HFFc6 (cell line): ENCODE data around the gene NUB1. TPM values are rescaled to one million over a fixed set of nuclear protein-coding genes. Genes with fewer than 3 reads are reported as not detected.

Experiments
- DNase-seq: peaks from one replicate; pipeline ENCODE4 v3.0.0-alpha.2; 2018
- H3K27ac Mint-ChIP-seq: 2 replicates; pipeline ENCODE4 v1.8.0; 2020; ENCODE audit warnings: mild to moderate bottlenecking, mixed read lengths
- H3K27me3 Mint-ChIP-seq: 2 replicates; pipeline ENCODE4 v1.8.0; 2021; ENCODE audit warnings: mild to moderate bottlenecking, moderate library complexity, mixed read lengths; ENCODE audit not compliant: insufficient read depth
- H3K36me3 Mint-ChIP-seq: 2 replicates; pipeline ENCODE4 v1.8.0; 2021; ENCODE audit warnings: low read depth, mixed read lengths
- H3K4me1 Mint-ChIP-seq: 2 replicates; pipeline ENCODE4 v1.8.0; 2020; ENCODE audit warnings: low read depth, mixed read lengths
- H3K4me3 Mint-ChIP-seq: 2 replicates; pipeline ENCODE4 v1.8.0; 2020; ENCODE audit warnings: mild to moderate bottlenecking, moderate library complexity, mixed read lengths
- H3K9me3 Mint-ChIP-seq: 2 replicates; pipeline ENCODE4 v1.8.0; 2020; ENCODE audit warnings: mild to moderate bottlenecking, mixed read lengths
- total RNA-seq, 6 experiments: library from RNA; stranded (reverse); fragmentation: NEBNext Ultra II Directional; extraction: Animal tissue kit (Norgen Biotek cat#: 25700); gene quantifications; 2 replicates in 1 of 6; 3 replicates in 5 of 6; pipeline ENCODE4 v1.2.3, GENCODE V29; 2021
- TF ChIP-seq, protein P1 (sequence below): fragments of 200-600 bp; sonication (generic); IDR thresholded peaks from 2 replicates; pipeline ENCODE4 v1.5.0; 2021; ENCODE audit warnings: antibody characterized with exemption, mild to moderate bottlenecking

Gene NUB1
- total RNA-seq, 6 experiments from 2014 or later, result 30.6 to 37.8 (median 34.8) TPM

DNA sequence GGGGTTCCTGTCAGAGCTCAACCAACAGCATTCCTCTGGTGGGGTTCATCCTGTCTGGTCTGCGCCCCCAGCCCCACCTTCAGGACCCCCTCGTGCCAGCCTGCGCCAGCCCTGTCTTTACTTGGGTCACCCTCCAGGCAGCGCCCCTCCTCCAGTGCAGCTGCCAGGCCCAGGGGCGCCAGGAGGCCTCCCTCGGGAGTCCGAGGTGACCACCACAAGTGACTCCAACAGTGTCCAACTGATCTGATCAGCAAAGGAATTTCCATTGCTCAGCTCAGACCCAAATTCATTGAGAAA, 57.6 kb downstream of the NUB1 start:
- TF ChIP-seq, protein P1, sequence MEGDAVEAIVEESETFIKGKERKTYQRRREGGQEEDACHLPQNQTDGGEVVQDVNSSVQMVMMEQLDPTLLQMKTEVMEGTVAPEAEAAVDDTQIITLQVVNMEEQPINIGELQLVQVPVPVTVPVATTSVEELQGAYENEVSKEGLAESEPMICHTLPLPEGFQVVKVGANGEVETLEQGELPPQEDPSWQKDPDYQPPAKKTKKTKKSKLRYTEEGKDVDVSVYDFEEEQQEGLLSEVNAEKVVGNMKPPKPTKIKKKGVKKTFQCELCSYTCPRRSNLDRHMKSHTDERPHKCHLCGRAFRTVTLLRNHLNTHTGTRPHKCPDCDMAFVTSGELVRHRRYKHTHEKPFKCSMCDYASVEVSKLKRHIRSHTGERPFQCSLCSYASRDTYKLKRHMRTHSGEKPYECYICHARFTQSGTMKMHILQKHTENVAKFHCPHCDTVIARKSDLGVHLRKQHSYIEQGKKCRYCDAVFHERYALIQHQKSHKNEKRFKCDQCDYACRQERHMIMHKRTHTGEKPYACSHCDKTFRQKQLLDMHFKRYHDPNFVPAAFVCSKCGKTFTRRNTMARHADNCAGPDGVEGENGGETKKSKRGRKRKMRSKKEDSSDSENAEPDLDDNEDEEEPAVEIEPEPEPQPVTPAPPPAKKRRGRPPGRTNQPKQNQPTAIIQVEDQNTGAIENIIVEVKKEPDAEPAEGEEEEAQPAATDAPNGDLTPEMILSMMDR, result no peak
- H3K36me3 Mint-ChIP-seq, result no peaks in the 10 kb centered on the region
- H3K4me1 Mint-ChIP-seq, result peaks cover 13% of the 10 kb centered on the region
- H3K27ac Mint-ChIP-seq, result no peak overlapping the region
- DNase-seq, result no peak
- H3K4me3 Mint-ChIP-seq, result no peak overlapping the region
- H3K27me3 Mint-ChIP-seq, result peaks cover 22% of the 10 kb centered on the region
- H3K9me3 Mint-ChIP-seq, result no peaks in the 10 kb centered on the region; the same call in 1 of the 2 replicates

DNA sequence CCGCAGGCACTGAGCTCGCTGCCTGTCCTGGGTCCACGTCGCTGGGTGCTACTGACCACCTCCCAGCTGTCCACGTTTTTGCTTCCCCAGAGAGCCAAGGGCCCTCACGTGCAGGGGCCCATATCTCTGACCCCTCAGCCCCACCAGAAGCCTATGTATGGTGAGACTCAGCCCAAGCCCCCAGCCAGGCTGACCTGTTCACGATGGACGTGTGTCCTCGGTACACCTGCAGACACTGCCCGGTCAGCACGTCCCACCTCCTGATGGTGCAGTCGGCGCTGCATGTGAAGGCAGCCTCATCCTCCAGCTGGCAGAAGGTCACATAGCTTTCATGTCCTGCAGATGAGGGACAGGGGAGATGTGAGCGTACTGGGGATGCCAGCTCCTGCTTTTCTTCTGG, 58.3 kb downstream of the NUB1 start:
- no peak overlapping the region for H3K4me3 Mint-ChIP-seq

DNA sequence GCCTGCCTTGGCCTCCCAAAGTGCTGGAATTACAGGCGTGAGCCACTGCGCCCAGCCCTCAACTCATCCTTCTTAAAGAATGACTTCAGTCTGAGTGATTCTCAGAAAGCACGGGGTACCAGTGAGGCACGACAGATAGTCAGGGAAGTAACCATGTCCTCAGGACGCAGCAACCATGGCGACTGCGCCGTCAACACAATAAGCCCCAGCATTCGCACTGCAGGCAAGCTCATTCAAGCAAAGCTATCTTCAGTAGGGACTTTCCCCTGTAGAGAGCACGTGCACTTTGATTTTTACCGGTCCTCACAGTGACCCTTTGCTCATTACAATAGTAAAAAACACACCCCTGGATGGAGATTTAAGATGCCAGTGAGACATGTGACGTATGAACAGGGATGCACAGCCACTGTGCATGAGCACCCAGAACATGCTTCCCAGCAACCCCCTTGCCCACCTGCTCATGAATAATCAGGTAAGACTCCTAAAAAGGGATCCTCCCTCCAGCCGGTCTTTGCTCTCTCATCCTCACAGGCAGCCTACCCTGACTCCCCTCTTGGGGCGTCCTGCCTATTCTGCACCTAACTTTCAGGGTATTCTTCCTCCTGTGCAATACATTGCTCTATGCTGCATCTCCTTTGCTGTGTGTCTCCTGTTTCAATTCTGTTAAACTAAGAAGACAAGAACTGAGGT, 59.2 kb downstream of the NUB1 start:
- no peak for DNase-seq
- Mint-ChIP-seq H3K27me3 (peaks cover 18% of the 10 kb centered on the region), H3K36me3 (no peaks in the 10 kb centered on the region), H3K9me3 (no peaks in the 10 kb centered on the region; the same call in 1 of the 2 replicates), H3K4me3 (no peak overlapping the region), H3K4me1 (peaks cover 16% of the 10 kb centered on the region), H3K27ac (no peak overlapping the region)
- TF ChIP-seq, protein P1, result no peak

More for the DNA sequence above, 58.3 kb downstream of the NUB1 start:
- Mint-ChIP-seq H3K4me1 (peaks cover 16% of the 10 kb centered on the region), H3K27ac (no peak overlapping the region), H3K27me3 (peaks cover 19% of the 10 kb centered on the region), H3K36me3 (no peaks in the 10 kb centered on the region), H3K9me3 (no peaks in the 10 kb centered on the region; the same call in 1 of the 2 replicates)
- TF ChIP-seq, protein P1, result no peak
- DNase-seq, result no peak

DNA sequence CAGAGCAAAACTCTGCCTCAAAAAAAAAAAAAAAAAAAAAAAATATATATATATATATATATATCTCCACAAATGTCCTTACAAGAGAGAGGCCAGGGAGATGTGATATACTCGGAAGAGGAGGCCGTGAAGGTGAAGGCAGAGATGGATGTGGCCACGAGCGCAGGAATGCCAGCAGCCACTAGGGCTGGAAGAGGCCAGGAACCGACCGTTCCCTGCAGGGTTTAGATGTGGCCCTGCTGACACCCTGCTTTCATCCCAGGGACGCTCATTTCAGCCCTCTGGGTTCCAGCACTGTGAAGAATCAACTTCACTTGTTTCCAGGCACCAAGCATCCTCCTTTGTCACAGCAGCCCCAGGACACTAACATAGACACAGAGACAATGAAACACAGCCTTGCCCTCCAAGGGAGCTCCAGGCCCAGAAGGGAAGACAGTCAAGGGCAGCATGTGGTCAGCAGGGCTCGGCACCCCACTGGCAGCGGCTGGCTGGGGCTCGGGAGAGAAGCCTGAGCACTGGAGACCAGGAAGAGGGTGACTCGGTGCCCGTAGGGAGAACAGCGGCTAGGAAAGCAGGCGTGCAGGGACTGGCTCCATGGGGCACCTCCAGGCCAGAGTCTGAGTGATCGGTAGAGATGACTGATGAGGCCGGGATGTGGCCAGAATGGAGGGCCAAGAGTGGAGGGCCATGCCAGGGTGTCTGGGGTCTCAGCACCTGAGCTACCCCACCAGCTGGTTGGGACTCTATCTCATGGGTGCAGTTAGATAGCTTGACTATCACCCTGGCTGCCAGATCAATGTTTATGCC, 60.6 kb downstream of the NUB1 start:
- Mint-ChIP-seq H3K4me3 (no peak overlapping the region), H3K27me3 (peaks cover 30% of the 10 kb centered on the region), H3K27ac (no peak overlapping the region), H3K9me3 (no peaks in the 10 kb centered on the region), H3K36me3 (no peaks in the 10 kb centered on the region), H3K4me1 (peaks cover 16% of the 10 kb centered on the region)
- no peak for DNase-seq
- TF ChIP-seq, protein P1, result peak; percentile 10; the same call in 1 of the 2 replicates

DNA sequence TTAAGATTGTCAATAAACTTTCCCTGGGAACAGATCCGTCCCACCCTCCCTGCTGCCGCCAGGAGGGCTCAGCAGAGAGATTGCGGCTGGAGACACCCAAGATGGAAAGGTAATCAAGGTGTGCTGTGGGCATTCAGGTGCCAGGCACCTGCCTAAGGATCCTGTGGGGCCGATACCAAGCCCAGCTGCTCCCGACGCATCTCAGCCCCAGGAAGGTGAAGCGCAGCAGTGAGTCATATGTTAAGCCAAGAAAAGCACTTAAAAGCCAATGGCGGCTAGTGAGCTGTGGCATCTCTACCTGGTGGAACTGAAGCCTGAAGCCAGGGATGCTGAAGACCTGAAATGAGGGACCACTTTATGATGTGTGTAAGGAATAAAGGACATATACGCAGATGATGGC, 62.2 kb downstream of the NUB1 start:
- TF ChIP-seq, protein P1, result no peak
- H3K4me1 Mint-ChIP-seq, result peaks cover 18% of the 10 kb centered on the region
- no peaks in the 10 kb centered on the region for H3K36me3 Mint-ChIP-seq
- peaks cover 38% of the 10 kb centered on the region for H3K27me3 Mint-ChIP-seq
- no peak for DNase-seq
- H3K4me3 Mint-ChIP-seq, result no peak overlapping the region
- no peaks in the 10 kb centered on the region for H3K9me3 Mint-ChIP-seq
- H3K27ac Mint-ChIP-seq, result no peak overlapping the region
